Inferior parietal cortex (tissue), 1 donor: ENCODE measurements around the gene KAT5.
"Not testable (repeated sequence)": the region's sequence is repeated elsewhere in the genome, so short reads cannot be mapped to it uniquely, and the experiment has no call there.

ENCODE experiments used
- DNase-seq: peaks from one replicate; pipeline ENCODE4 v3.0.0-alpha.2; 2016; ENCODE audit errors: extremely low spot score

Gene KAT5

DNA sequence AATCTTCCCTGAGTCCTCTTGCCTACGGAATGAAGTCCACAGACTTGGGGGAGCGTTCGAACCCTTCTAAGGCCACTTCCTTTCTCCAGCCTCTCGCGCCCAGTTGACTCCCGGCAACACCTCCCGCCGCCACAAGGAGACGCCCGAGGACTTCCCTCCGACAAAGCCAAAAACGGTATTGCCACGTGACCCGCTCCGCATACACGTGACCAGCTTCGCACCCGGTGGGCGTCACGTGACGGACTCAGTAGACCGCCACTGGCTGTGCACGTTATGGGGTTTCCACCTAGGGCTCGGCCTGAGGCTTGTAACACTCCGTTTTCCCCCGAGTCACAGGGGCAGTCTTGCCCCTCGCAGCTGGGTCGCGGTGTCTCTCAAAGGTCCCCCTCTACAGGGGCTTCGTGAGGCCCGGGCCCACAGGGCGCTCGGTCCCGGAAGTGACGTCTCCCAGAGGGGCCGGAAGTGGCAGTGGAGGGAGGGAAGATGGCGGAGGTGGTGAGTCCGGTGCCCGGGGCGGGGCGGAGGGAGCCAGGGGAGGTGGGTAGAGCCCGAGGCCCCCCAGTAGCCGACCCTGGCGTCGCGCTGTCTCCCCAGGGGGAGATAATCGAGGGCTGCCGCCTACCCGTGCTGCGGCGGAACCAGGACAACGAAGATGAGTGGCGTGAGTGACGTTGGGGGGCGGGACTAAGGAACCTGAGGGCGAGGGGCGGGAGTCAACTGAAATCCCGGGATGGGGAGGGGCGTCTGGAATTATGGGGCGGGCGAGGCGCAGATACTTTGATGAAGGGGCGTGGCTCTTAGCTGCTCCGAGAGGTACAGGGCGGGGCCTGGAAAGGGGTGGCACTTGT lies at the start of gene KAT5:
TSS of gene KAT5 (plus strand) at position 468 of the 848 bp plus-strand sequence. CDS start at position 484, 16 bp downstream.
- peak; percentile 99 for DNase-seq

DNA sequence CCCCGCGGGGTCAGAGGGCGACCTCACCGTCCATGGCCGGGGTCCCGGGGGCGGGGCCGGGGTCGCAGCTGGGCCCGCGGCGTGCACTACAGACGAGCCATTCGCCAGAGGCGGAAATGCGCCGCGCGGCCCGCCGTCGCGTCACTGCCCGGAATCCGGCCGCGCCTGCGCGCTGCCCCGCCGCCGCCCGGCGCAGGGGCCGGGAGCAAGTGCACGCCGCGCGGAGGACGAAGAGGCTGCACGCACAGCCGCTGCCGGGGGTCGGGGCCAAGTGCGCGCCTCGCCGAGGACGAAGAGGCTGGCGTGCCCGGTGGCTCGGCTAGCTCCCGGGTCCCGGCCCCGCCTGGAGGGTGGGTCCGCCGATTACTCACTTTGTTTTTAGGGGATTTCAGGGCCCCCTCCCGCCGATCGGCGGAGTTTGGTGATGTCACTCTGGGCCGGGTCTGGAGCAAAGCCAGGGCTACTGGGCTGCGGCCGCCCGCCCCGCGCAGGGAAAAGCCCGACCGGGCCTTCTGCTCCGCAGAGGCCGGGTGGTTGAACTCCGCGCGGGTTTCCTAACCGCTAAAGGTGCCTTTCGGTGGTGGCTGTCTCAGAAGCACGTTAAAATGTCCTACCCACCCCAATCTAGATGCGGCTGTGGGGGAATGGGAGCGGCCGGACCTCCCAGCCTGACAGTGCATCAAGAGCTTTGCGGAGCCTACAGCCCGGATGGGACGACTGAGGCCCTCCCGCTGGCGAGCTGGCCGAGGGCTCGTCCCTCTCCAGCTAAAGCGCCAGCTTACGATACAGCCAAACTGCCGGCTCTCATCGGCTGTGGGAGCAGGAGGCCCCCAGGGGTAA lies 49.0 kb upstream of the KAT5 start, which contains the start of gene RELA:
TSS of gene RELA (minus strand) at position 118 of the 840 bp plus-strand sequence. CDS start at position 34, 84 bp downstream.
- DNase-seq: peak; percentile 92

GRCh38 chr11:65663639-65664200 lies 48.3 kb upstream of the KAT5 start:
- DNase-seq: peak; percentile 66

GRCh38 chr11:65672180-65672860 lies 39.7 kb upstream of the KAT5 start:
- DNase-seq: no peak

- no peak for DNase-seq
These were observed 39.1 kb upstream of the KAT5 start for GRCh38 chr11:65672982-65673381.

GRCh38 chr11:65680192-65680743 lies 31.8 kb upstream of the KAT5 start:
- no peak for DNase-seq

DNA sequence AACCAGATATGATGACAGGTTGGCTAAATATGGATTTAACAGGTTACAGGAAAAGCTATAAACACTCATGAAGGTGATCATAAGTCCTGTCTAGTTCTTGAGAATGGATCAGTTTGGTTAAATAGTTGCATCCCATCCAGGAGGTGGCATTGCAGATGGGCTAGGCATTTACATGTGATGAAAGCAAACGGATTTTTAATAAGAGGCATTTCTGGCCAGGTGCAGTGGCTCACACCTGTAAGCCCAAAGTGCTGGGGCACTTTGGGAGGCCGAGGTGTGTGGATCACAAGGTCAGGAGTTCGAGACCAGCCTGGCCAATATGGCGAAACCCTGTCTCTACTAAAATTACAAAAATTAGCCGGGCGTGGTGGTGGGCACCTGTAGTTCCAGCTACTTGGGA lies 28.6 kb upstream of the KAT5 start:
- DNase-seq: not testable (repeated sequence)

DNA sequence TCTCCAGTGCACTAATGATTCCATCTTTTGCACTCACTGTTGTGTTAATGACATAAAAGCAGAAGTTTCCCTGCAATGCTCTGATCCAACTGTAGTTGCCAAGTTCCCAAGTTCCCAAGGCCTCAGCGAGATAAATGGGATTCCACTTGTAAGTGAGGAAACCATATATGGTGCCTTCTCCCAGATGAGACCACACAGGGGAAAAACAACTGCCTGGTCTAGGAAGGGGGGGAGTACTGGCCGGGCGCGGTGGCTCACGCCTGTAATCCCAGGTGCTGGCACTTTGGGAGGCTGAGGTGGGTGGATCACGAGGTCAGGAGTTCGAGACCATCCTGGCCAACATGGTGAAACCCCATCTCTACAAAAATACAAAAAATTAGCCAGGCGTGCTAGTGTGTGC lies 26.1 kb upstream of the KAT5 start:
- DNase-seq: no peak

- not testable (repeated sequence) for DNase-seq
These were observed 20.2 kb upstream of the KAT5 start for GRCh38 chr11:65691847-65692246.

DNA sequence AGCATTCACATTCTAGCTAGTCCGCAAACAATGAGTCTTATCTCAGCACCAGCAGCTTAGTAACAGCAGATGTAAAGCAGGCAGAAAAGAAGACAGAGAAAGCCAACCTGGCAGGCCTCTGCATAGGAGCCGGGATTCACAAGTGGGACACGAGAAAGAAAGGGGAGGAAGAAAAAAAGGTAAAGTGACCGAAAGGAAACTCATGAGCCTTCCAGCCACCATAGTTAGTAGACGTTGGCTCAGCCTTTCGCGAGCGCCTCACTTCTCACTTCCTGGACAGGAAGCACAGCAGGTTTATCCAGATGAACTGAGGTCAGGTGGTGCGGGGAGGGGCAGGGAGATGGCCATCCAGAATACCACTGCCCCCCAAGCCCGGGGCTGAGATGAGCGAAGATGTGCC lies 19.7 kb upstream of the KAT5 start:
- no peak for DNase-seq

DNA sequence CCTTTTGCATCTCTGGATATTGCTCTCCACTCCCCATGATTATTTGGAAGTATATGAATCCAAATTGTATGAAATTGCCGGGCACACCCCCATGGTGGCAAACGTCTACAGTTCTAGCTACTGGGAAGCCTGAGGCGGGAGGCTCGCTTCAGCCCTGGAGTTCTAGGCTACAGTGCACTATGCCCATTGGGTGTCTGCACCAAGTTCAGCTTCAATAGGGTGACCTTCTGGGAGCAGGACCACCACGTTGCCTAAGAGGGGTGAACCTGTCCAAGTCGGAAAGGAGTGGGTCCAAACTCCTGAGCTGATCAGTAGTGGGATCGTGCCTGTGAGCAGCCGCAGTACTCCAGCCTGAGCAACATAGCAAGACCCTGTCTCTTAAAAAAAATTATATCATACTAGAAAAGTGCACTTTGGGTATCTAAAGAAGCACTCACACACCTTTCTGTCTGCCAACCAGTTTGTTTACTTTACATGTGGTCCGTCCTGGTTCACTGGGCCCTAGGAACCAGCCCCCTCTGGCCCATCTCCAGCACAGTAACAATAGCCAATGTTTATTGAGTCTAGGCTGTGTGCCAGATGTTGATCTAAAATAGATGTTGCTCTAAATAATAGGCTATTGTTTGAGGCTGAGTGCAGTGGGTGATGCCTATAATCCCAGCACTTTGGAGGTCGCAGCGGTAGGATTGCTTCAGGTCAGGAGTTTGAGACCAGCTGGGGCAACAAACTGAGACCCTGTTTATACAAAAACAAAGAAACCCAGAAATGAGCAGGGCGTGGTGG lies 16.4 kb upstream of the KAT5 start:
- peak; percentile 73 for DNase-seq

GRCh38 chr11:65696802-65697552 lies 15.1 kb upstream of the KAT5 start:
- DNase-seq: no peak

- DNase-seq: no peak
These were observed 13.8 kb upstream of the KAT5 start for GRCh38 chr11:65698205-65698604.

DNA sequence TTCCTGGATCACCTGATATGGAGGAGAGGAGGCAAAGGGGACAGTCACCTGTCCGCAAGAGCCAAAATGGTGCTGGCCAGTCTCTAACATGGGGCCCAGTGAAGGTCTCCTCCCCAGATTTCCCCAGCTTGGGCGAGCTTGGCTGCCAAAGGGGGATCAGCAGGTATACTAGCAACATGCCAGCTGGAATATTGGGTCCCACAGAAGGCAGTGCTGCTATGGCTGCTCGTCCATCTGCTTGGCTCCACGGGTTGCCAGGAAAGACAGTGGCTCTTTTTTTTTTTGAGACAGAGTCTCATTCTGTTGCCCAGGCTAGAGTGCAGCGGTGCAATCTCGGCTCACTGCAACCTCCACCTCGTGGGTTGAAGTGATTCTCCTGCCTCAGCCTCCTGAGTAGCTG lies 12.7 kb upstream of the KAT5 start:
- no peak for DNase-seq

DNA sequence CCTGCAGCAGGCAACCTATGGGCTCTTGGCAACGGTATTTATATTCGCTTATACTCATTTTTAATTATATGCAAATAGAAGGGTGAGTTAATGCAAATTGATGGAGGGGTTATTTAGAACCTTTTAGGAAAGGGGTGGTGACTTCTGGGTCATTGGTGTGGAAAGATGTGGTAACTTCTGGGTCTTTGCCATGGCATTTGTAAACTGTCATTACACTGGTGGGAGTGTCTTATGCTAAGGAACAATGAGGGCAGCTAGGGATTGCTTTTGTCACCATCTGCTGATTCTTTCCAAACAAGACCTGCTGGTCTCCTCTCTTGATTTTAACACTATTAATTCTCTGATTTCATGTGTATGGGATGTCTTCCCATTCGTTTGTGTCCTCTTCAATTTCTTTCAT lies 11.7 kb upstream of the KAT5 start:
- DNase-seq: no peak

DNA sequence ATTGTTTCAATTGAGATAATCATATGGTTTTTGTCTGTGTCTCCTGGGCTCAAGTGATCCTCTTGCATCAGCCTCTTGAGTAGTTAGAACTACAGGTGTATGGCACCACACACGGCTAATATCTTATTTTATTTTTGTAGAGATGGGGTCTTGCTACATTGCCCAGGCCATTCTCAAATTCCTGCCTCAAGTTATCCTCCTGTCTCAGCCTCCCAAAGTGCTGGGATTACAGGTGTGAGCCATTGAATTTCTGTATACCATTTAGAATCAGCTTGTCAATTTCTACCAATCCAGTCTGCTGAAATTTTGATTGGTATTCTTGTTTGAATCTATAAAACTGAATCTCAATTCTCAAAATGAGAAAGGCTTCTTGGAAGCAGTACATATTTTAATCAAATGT lies 10.4 kb upstream of the KAT5 start:
- no peak for DNase-seq

DNA sequence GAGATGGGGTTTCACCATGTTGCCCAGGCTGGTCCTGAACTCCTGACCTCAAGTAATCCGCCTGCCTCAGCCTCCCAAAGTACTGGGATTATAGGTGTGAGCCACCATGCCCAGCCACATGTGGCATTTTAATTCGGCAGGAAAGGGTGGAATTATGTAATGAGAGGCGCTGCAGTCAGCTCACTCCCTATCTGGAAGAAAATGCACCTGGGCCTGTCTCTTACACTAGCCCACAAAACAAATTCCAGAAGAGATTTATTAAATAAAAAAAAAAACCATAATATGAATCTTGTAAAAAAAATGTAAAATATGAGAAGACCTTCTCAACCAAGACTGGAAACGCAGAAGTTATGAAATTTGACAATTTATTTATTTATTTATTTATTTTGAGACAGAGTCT lies 8.2 kb upstream of the KAT5 start:
- DNase-seq: no peak

DNA sequence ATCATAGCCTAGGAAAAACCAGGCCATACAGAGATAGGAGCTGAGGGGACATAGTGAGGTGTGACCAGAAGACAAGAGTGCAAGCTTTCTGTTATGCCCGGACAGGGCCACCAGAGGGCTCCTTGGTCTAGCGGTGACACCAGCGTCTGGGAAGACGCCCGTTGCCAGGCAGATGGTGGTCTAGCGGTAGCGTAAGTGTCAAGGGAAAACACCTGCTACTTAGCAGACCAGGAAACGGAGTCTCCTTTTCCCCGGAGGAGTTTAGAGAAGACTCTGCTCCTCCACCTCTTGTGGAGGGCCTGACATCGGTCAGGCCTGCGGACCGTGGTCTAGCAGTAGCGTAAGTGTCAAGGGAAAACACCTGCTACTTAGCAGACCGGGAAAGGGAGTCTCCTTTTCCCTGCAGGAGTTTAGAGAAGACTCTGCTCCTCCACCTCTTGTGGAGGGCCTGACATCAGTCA lies 5.7 kb upstream of the KAT5 start:
- peak; percentile 53 for DNase-seq

GRCh38 chr11:65707002-65707401 lies 5.0 kb upstream of the KAT5 start:
- not testable (repeated sequence) for DNase-seq

DNA sequence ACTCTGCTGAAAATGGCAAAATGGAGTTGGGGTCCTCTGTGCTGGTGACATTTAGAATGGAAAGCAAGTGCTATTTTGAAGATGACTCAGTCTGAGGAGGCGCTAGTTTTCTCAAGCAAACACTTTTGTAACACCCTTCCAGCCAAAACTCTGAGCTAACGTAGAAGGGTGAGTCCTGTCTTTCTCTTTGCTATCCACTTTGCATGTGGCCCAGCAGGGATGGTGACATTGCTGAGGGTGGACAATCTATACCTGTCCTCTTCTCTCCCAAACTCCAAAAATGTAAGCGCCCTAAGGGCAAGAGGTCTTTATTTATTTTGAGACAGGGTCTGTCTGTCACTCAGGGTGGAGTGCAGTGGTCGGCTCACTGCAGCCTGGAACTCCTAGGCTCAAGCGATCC lies 3.6 kb upstream of the KAT5 start:
- DNase-seq: no peak
